BJ (cell line): Measurements from ENCODE around the gene NAV2. TPM values are rescaled to one million over a fixed set of nuclear protein-coding genes. Genes with fewer than 3 reads are reported as not detected.

Experiments used
- CTCF ChIA-PET: fragments of 350-600 bp; formaldehyde crosslinking; extraction: SDS; loops from one replicate; lab custom pipeline; 2021; ENCODE audit warnings: antibody characterized with exemption, inconsistent platforms; lab: Yijun Ruan, JAX
- POLR2A ChIA-PET: fragments of 300-600 bp; sonication (Branson Sonifier 250); formaldehyde crosslinking; extraction: SDS; loops from one replicate; lab custom pipeline; 2021; ENCODE audit warnings: antibody characterized with exemption; lab: Charles Lee
- DNase-seq: peaks from one replicate; pipeline ENCODE4 v3.0.0-alpha.2; 2011; ENCODE audit warnings: low read depth
- H3K27me3 ChIP-seq: 2 replicates; pipeline ENCODE4 v1.6.0; 2011; ENCODE audit warnings: low read length; ENCODE audit not compliant: control insufficient read depth, insufficient read depth
- H3K36me3 ChIP-seq: 2 replicates; pipeline ENCODE4 v1.5.1; 2011; ENCODE audit warnings: low read length; ENCODE audit not compliant: control insufficient read depth, insufficient read depth
- H3K4me3 ChIP-seq: 2 replicates; pipeline ENCODE4 v1.5.1; 2011; ENCODE audit warnings: low read depth, mild to moderate bottlenecking, control low read depth, low read length
- polyA plus RNA-seq: library from polyadenylated mRNA; depleted of rRNA; stranded (reverse); fragments of >200 nt; gene quantifications from 2 replicates; pipeline ENCODE4 v1.2.3, GENCODE V29; 2011
- TF ChIP-seq, protein P1 (sequence below): IDR thresholded peaks from 2 replicates; pipeline ENCODE4 v1.5.1; 2011; ENCODE audit warnings: low read depth, mild to moderate bottlenecking, control low read depth, inconsistent platforms, low read length, moderate library complexity; ENCODE audit not compliant: insufficient read depth

The NAV2 gene
- polyA plus RNA-seq, 1 experiment: 6.1 TPM

DNA sequence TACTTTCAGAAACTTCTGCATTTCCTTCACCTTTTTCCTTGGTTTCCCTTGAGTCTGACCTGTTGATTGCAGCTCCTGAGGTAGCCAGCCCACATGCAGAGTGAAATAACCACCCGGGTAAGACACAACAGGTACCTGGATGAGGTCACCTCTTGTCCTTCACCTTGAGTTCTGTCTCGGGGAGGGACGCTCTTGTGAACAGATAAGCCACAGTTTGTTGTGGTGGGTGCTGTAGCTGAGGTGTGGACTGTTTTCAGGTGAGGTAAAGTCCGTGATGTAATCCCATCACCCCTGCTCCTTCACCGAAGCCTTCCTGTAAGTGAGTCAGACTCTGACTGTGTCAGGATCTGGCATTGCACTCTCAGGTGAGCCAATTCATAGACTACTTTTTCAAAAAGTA lies 183.1 kb downstream of the NAV2 start:
- POLR2A ChIA-PET: no interaction called here

GRCh38 chr11:19903620-19904069 lies 191.0 kb downstream of the NAV2 start:
- Histone ChIP-seq H3K27me3 (no peaks in the 10 kb centered on the region), H3K4me3 (no peak overlapping the region), H3K36me3 (no peaks in the 10 kb centered on the region; the same call in 1 of the 2 replicates)
- DNase-seq: no peak
- ChIA-PET CTCF (interaction anchor here (0.6 to 9.5 kb wide), 44 partner anchors 10 to 577 kb away, joined by 3 to 119 read pairs (median 4); no protein-coding TSS in a partner anchor), POLR2A (interaction anchor here (0.6 kb wide), 2 partner anchors 20 to 338 kb away, joined by 3 to 4 read pairs; no protein-coding TSS in a partner anchor)
- TF ChIP-seq, protein P1, sequence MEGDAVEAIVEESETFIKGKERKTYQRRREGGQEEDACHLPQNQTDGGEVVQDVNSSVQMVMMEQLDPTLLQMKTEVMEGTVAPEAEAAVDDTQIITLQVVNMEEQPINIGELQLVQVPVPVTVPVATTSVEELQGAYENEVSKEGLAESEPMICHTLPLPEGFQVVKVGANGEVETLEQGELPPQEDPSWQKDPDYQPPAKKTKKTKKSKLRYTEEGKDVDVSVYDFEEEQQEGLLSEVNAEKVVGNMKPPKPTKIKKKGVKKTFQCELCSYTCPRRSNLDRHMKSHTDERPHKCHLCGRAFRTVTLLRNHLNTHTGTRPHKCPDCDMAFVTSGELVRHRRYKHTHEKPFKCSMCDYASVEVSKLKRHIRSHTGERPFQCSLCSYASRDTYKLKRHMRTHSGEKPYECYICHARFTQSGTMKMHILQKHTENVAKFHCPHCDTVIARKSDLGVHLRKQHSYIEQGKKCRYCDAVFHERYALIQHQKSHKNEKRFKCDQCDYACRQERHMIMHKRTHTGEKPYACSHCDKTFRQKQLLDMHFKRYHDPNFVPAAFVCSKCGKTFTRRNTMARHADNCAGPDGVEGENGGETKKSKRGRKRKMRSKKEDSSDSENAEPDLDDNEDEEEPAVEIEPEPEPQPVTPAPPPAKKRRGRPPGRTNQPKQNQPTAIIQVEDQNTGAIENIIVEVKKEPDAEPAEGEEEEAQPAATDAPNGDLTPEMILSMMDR: peak; percentile 88

More for the DNA sequence above, 183.1 kb downstream of the NAV2 start:
- Histone ChIP-seq H3K36me3 (no peaks in the 10 kb centered on the region; the same call in 1 of the 2 replicates), H3K27me3 (no peaks in the 10 kb centered on the region), H3K4me3 (no peak overlapping the region)
- CTCF ChIA-PET: no interaction called here
- TF ChIP-seq, protein P1: no peak
- DNase-seq: no peak

GRCh38 chr11:19905280-19905853 lies 192.7 kb downstream of the NAV2 start:
- H3K4me3 ChIP-seq: no peak overlapping the region
- ChIA-PET CTCF (interaction anchor here (0.9 to 9.5 kb wide), 26 partner anchors 8 to 448 kb away, joined by 3 to 119 read pairs (median 5); no protein-coding TSS in a partner anchor), POLR2A (no interaction called here)
- no peaks in the 10 kb centered on the region for H3K27me3 ChIP-seq
- no peak for DNase-seq
- H3K36me3 ChIP-seq: no peaks in the 10 kb centered on the region
- TF ChIP-seq, protein P1: peak; percentile 61

GRCh38 chr11:19906126-19906525 lies 193.5 kb downstream of the NAV2 start:
- ChIA-PET CTCF (interaction anchor here (0.6 to 9.5 kb wide), 19 partner anchors 9 to 449 kb away, joined by 3 to 95 read pairs (median 5); no protein-coding TSS in a partner anchor), POLR2A (no interaction called here)
- Histone ChIP-seq H3K27me3 (no peaks in the 10 kb centered on the region), H3K4me3 (no peak overlapping the region), H3K36me3 (no peaks in the 10 kb centered on the region)
- TF ChIP-seq, protein P1: no peak
- DNase-seq: no peak

DNA sequence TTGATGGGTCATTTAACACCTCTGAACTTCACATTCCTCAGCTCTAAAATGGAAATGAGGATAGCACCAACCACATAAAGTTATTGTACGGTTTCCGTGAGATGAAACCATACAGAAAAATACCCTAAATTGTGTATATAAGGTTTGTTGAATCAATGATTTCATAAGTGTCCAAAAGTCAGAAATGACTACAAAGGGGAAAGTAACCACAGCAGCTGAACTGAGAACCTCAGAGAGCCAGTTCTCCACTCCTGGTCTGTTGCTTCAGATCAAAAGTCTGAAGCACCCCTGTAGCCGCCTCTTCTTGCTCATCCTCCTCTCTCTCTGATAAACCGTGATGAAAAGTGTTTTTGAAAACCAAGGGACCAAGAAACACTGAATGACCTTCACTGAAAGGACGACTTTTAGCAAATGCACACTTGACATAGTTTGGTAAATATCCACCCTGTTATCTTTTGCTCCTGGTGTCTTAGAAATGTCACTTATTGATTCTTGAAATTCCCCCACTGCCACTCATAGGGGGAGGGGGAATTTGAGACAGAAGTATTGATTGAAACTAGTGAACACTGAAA lies 194.5 kb downstream of the NAV2 start:
- no peak overlapping the region for H3K4me3 ChIP-seq
- ChIA-PET CTCF (interaction anchor here (0.9 to 9.5 kb wide), 16 partner anchors 8 to 448 kb away, joined by 3 to 95 read pairs (median 5); no protein-coding TSS in a partner anchor), POLR2A (interaction anchor here (0.6 kb wide), 1 partner anchor 109 kb away, joined by 3 read pairs; no protein-coding TSS in a partner anchor)
- H3K36me3 ChIP-seq: no peaks in the 10 kb centered on the region
- no peaks in the 10 kb centered on the region for H3K27me3 ChIP-seq
- TF ChIP-seq, protein P1: no peak
- no peak for DNase-seq
